Measurements from ENCODE around the gene DDI2. TPM values are rescaled to one million over a fixed set of nuclear protein-coding genes. Genes with fewer than 3 reads are reported as not detected.
A peak's percentile ranks its signal among the peaks of the same experiment; 100 is the strongest.

The DDI2 gene
- total and polyA plus RNA-seq, 9 of the 15 experiments (the other 6 are each of a cell fraction or from before 2014, with no cell fraction given): 6.5 to 48.4 (median 21.2) TPM

- Histone ChIP-seq H3K79me2 (ENCODE audit: control insufficient read depth, insufficient read depth, low read length) (no peaks in the 10 kb centered on the region), H3K27me3 (ENCODE audit: control insufficient read depth in 2 of 2, insufficient read depth in 2 of 2, low read length in 2 of 2) (no peaks in the 10 kb centered on the region), H3K4me1 (replicated peaks in 1 of 2; ENCODE audit: control insufficient read depth in 2 of 2, insufficient read depth in 2 of 2, low read length in 2 of 2) (no peaks in the 10 kb centered on the region), H3K4me2 (ENCODE audit: insufficient read depth, low read length) (no peak overlapping the region), H3K36me3 (ENCODE audit: control insufficient read depth, insufficient read depth, low read length) (no peaks in the 10 kb centered on the region), H4K20me1 (replicated peaks; ENCODE audit: control insufficient read depth, insufficient read depth, low read length) (no peaks in the 10 kb centered on the region), H3K9ac (ENCODE audit: insufficient read depth in 1 of 2, low read depth in 2 of 2, low read length in 2 of 2) (no peak overlapping the region), H3K9me1 (ENCODE audit: control insufficient read depth, insufficient read depth, low read length) (no peaks in the 10 kb centered on the region), H3K27ac (ENCODE audit: extremely low read depth, low read depth, low read length) (no peak overlapping the region), H3K9me3 (replicated peaks; ENCODE audit: control insufficient read depth, insufficient read depth, low read depth, low read length) (no peaks in the 10 kb centered on the region), H3K4me3 (no peak overlapping the region), H2AFZ (ENCODE audit: low read depth, low read length) (0 out of 2 replicates have a peak overlapping the region, but pooled peaks have one; percentile 37)
- WGBS (ENCODE audit: insufficient coverage, low coverage, missing lambda C conversion rate): 32% methylated on average over 4 of the region's 4 CpGs
- in situ Hi-C loops (cut with MboI): no loop called here
- ATAC-seq (no peak), FAIRE-seq (no peak), DNase-seq (ENCODE audit: extremely low read depth in 1 of 4, low spot score in 3 of 4) (no peak)
- no TSS peak for BruUV-seq (replicated peaks)
- TF ChIP-seq POLR2AphosphoS2 (IDR thresholded peaks at IDR 0.05; ENCODE audit: low read length): no peak
- no peak for TF ChIP-seq SMAD3 (CRISPR knock-in tag; conservative IDR thresholded peaks at IDR 0.05)
- no peak for TF ChIP-seq BRD9 (IDR thresholded peaks at IDR 0.05; ENCODE audit: low read depth, partially characterized antibody)
- no peak for TF ChIP-seq HDAC8 (tag; IDR thresholded peaks at IDR 0.05)
- TF ChIP-seq XRCC4 (IDR thresholded peaks at IDR 0.05; ENCODE audit: extremely low read depth, insufficient read depth, insufficient read length): no peak
- no peak for TF ChIP-seq STAG1 (CRISPR knock-in tag; IDR thresholded peaks at IDR 0.05; ENCODE audit: borderline replicate concordance)
- no peak for TF ChIP-seq CBX1 (IDR thresholded peaks at IDR 0.05; ENCODE audit: low read depth)
- no peak for TF ChIP-seq HDAC3 (IDR thresholded peaks at IDR 0.05; ENCODE audit: borderline replicate concordance, partially characterized antibody)
- ChIA-PET POLR2A (no interaction called here), CTCF (ENCODE audit: low intra/inter-chr PET ratio) (no interaction called here)
- intact Hi-C loops (cut with micrococcal nuclease): no loop called here
These were observed 7.1 kb upstream of the DDI2 start for GRCh38 chr1:15610167-15610566.
